Neural progenitor cell (in vitro differentiated cells): ENCODE data around the gene TTLL10.

Experiments used
- EZH2phosphoT487 ChIP-seq: fragments of 200-600 bp; sonication (generic); IDR thresholded peaks from 2 replicates; pipeline ENCODE4 v1.6.1; 2017; ENCODE audit warnings: antibody characterized with exemption
- TF ChIP-seq, protein P1 (sequence below): fragments of 200-600 bp; sonication (generic); IDR thresholded peaks from 2 replicates; pipeline ENCODE4 v1.5.1; 2017; ENCODE audit warnings: antibody characterized with exemption, mild to moderate bottlenecking

DNA sequence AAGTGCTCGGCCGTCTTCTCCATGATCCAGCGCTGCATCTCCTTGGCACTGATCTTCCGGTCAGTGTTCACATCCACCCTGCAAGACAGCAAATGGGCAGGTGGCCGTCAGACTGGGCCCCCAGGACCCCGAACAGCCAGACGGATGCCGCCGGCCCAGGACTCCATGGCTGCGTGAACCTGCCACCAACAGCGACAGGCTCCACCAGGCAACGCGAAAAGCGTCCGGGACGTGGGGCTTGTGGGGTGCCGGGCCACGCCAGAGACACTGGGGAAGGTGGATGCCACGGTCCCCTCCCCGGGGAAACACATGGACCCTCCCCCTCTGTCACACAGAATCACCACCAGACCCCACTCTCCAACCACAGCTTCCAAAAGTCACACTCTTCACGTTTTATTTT, 50.2 kb downstream of the TTLL10 start:
- TF ChIP-seq, protein P1, sequence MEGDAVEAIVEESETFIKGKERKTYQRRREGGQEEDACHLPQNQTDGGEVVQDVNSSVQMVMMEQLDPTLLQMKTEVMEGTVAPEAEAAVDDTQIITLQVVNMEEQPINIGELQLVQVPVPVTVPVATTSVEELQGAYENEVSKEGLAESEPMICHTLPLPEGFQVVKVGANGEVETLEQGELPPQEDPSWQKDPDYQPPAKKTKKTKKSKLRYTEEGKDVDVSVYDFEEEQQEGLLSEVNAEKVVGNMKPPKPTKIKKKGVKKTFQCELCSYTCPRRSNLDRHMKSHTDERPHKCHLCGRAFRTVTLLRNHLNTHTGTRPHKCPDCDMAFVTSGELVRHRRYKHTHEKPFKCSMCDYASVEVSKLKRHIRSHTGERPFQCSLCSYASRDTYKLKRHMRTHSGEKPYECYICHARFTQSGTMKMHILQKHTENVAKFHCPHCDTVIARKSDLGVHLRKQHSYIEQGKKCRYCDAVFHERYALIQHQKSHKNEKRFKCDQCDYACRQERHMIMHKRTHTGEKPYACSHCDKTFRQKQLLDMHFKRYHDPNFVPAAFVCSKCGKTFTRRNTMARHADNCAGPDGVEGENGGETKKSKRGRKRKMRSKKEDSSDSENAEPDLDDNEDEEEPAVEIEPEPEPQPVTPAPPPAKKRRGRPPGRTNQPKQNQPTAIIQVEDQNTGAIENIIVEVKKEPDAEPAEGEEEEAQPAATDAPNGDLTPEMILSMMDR = no peak
- TF ChIP-seq EZH2phosphoT487 = no peak
